NCI-H2196 (cell line): Measurements from ENCODE around the gene DDX51.

ENCODE experiments used
- DNase-seq: peaks from one replicate; lab custom pipeline; 2025; ENCODE audit not compliant: unreplicated experiment; lab: John Stamatoyannopoulos, UW

DDX51 gene

DNA sequence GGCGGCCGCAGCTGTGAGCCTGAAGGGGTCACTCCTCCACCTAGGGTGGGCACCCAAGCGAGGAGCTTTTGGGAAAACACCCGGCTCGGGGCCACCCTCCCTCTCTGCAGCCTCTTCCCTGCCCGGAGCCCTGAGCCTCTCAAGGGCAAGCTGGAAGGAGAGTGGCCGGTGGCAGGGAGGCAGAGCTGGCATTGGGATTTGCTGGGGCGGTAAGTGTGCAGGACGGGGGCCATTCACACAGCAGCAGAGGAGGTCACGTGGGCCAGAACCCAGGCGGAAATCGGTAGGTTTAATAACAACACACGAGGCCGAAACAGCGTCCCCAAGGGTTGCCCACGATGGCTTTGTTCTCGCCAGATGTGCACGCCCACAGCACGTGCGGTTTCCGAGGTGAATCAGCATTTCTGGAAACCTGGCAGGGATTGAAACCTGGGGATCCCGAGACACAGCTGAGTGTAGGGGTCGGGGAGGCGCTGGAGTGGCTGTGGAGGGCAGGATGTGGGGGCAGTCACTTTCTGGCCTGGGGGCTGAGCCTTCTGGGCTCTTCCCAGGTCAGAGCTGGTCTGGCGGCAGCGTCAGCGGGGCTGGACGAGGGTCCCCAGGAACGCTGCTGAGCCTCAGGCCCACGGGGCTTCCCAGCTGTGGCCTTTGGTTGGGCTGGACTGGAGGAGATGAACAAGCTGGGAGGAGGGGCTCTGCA, 23.6 kb upstream of the DDX51 start:
- no peak for DNase-seq

DNA sequence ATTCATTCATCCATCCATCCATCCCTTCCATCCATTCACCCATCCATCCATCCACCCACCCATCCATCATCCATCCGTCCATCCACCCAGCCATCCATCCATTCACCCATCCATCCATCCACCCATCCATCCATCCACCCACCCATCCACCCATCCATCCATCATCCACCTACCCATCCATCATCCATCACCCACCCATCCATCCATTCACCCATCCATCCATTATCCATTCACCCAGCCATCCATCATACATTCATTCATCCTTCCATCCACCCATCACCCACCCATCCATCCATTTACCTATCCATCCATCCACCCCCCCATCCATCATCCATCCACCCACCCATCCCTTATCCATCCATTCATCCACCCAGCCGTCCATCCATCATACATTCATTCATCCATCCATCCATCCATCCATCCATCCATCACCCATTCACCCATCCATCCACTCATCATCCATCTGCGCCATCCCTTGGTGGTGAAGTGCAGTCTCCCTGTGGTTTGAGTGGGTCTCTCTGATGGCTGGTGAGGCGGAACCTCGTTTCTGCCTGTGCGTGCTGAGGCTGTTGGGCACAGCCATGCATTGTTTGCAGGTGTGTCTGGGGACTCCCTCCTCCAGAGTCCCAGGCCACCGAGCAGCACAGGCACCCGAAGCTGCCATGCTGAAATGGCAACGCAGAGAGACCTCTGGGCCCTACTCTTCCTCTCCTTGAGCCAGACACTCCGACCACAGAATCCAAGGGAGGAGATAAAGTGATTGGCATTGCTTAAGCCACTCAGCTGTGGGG, 22.9 kb upstream of the DDX51 start:
- DNase-seq, result no peak

DNA sequence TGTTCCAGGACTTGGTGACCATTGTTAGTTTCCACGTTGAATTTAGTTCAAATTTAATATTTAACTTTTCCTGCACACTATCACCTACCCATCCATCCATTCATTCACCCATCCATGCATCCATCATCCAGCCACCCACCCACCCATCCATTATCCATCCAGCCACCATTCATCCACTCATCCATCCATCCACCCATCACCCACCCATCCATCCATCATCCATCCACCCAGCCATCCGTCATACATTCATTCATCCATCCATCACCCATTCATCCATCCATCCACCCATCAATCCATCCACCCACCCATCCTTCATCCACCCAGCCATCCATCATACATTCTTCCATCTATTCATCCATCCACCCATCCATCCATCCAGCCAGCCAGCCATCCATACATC, 22.0 kb upstream of the DDX51 start:
- no peak for DNase-seq

DNA sequence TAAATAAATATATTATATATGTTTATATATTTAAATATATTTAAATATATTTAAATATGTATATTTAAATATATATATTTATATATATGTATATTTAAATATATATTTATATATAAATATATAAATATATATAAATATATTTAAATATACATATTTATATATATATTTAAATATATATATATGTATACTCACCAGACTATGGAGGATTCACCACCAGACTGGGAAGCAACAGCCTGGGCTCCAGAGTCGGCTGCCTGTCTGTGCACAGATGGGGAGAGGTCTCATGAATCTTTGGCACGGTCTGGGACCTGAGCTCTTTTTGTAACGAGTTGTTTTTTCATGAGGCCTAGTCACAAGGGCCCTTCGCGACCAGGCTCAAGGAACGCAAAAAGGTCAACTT, 21.5 kb upstream of the DDX51 start:
- DNase-seq, result no peak

DNA sequence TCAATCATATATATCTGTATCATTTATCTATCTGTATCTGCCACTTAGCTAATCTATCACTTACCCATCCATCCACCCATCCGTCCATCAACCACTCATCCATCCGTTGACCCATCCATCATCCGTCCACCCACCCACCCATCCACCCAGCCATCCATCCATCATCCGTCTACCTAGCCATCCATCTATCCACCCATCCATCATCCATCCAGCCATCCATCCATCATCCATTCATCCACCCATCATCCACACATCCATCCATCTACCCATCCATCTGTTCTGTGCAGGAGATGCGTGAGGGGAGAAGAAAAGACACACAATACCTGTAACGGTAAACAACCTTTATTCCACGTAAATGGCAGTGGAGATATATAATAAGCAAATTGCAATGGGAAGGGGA, 20.3 kb upstream of the DDX51 start:
- DNase-seq, result no peak

DNA sequence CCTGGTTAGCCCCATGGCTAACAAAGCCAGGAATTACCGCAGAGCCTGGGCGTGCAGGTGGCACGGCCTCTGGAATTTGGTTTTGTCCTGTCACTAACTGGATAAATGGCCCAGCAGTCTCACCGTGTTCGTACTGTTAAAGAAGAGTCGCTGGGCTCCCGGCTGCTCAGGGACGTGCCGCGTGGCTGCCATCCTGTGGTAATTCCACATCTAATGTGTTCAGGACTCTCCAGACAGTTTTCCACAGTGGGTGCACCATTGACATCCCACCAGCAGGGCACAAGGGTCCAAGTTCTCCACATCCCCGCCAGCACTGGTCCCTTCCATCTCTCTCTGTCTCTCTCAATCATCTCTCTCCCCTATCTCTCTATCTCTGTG, 19.8 kb upstream of the DDX51 start:
- no peak for DNase-seq

DNA sequence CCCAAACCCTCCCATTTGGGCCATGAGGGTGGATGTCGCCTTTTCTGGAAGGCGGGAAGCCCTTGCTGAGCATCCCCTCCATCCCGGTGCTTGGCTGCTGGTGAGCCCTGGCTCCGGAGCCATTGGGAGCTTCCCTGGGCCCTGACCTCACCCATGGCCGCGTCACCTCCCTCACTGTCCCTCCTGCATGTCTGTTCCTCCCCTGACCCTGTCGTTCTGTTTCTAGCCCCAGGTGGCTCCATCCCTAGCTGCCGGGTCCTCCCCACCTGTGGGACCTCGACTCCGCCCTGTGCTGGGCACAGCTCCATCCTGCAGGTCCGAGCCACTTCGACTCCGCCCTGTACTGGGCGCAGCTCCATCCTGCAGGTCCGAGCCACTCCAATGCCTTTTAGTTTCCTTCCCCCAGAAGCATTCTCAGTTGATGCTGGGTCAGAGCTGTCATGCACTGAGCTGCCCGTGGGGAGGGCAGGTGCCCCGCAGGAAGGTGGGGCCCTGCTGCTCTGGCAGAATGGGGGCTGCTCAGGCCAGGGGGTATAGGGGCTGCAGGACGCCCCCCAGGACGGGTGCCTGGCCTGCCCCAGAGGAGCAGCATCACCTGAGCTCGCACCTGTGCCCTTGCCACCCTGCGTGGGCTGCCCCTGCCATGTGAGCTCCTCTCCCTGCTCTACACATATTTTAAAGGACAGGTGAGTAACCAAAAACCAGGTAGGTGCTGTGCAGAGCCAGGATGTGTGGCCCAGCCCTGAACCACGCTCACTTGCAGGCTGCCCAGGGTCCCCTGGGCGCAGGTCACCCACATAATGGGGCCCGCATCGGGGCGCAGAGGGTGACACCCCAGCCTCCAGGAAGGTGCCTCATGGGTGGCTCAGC, 19.2 kb upstream of the DDX51 start:
- DNase-seq, result peak; percentile 73

DNA sequence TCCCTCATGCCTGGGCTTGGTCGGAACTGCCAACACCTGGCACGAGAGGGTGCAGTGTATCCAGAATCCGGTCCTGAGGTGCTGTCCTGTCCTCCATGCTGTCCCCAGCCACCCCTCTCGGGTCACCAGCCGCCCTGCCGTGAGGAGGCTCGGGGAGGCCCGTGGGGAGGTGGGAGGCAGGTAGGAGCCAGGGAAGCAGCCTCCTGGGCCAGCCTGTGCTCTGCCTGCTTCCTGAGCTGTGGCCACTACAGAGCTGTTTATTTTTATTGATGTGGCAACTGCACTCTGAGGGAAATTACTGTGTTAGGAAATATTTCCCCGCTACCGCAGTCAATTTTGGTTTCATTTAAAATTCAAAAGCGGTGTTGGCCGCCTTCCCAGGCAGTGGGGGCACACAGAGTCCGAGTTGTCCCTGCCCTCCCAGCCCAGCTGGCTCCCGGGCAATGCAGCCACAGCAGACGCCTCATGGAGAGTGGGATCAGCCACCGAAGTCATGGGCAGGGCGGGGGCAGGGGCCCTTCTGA, 18.5 kb upstream of the DDX51 start:
- DNase-seq, result peak; percentile 69

DNA sequence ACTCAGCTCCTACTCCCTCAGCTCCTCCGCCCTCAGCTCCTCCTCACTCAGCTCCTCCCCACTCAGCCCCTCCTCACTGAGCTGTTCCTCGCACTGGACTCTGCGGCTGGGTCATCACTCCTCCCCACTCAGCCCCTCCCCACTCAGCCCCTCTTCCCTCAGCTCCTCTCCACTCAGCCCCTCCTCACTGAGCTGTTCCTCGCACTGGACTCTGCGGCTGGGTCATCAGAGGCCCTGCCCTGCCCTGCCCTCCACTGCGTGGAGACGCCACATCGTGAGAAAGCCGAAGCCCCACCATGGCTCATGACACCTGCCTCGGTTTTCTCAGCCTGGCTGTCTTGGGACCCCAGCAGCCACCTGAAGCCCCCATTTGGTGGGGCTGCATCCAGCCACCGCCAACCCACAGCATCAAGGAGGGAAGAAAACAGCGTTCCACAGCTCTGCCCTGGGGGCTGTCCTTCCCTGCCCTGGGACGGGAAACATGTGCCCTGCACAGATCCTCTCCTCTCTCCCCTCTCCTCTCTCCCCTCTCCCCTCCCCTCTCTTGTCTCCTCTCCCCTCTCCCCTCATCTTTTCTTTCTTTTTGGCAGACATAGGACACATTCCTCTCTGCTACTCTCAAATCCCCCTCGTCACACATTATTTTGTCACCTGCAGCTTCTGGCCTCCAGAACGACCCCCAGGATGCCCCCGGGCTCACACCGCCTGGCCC, 17.8 kb upstream of the DDX51 start:
- DNase-seq, result no peak

DNA sequence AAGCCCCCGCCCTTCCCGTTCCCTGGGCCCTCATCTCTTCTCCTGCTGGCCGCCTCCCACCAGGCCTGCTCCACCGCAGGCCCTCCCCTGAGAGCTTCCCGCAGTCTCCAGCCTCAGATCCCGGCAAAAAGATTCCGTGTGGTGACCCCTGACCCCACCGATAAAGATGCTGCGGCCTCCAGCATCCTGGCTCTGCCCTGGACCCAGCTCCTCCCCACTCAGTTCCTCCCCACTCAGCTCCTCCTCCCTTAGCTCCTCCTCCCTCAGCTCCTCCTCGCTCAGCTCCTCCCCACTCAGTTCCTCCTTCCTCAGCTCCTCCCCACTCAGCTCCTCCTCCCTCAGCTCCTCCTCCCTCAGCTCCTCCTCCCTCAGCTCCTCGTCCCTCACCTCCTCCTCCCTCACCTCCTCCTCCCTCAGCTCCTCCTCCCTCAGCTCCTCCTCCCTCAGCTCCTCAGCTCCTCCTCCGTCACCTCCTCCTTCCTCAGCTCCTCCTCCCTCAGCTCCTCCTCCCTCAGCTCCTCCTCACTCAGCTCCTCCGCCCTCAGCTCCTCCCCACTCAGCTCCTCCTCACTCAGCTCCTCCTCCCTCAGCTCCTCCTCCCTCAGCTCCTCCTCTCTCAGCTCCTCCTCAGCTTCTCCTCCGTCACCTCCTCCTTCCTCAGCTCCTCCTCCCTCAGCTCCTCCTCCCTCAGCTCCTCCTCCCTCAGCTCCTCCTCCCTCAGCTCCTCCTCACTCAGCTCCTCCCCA, 17.1 kb upstream of the DDX51 start:
- peak; percentile 34 for DNase-seq

DNA sequence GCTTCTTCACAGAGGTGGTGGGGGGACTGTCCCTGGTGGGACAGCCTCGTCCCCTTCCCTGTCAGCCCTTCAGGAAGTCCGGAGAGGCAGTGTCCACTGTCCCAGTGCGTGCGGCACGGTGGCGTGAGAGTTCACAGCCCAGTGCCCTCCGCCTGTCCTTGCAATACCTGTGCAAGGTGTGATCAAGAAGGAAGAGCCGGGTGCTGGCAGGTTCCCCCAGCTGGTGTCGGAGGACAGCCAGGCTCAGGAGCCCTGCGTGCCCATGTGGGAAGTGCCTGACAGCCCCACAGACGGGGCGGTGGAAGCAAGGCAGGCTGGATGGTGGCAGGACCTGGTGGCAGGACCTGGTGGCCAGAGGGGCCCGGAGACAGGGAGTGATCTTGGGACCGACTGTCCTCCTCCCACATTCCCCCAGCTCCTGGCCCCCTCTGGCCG, 16.5 kb upstream of the DDX51 start:
- DNase-seq, result no peak

DNA sequence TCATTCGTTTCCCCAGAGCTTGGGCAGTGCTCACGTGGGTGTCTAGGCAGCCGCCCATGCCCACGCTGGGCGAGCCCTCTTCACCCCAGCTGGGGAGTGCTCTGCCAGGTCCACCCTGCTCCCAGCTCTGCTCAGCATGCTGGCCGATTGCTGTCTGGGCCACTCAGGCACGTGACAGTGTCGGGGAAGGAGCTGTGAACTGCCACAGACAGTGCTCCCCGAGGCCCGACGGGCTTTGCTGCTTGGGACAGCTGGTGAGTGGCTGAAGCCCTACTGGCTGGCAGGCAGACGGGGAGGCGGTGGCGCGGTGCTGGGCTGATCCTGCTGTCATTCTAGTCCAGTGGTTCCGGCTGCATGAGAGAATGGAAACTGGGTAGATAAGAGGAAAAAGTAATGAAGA, 15.9 kb upstream of the DDX51 start:
- DNase-seq, result no peak

DNA sequence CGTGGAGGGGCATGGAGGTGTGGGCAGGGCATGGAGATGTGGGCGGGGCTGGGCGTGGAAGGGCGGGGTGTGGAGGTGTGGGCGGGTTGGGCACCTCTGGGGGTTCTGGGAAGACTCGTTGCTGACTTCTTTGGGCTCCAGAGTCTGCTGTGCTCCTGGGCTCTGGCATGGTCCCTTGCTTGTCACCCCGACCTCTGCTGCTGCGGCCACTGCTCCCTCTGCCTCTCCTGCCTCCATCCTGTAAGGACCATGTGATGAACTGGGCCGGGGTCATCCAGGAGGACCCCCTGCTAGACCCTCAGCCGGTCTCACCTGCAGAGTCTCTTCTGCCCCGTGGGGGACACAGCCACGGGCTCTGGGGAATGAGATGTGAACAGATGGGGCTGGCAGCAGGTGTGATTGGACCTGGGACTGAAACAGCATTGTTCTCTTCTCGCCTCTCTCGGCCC, 15.5 kb upstream of the DDX51 start:
- no peak for DNase-seq

DNA sequence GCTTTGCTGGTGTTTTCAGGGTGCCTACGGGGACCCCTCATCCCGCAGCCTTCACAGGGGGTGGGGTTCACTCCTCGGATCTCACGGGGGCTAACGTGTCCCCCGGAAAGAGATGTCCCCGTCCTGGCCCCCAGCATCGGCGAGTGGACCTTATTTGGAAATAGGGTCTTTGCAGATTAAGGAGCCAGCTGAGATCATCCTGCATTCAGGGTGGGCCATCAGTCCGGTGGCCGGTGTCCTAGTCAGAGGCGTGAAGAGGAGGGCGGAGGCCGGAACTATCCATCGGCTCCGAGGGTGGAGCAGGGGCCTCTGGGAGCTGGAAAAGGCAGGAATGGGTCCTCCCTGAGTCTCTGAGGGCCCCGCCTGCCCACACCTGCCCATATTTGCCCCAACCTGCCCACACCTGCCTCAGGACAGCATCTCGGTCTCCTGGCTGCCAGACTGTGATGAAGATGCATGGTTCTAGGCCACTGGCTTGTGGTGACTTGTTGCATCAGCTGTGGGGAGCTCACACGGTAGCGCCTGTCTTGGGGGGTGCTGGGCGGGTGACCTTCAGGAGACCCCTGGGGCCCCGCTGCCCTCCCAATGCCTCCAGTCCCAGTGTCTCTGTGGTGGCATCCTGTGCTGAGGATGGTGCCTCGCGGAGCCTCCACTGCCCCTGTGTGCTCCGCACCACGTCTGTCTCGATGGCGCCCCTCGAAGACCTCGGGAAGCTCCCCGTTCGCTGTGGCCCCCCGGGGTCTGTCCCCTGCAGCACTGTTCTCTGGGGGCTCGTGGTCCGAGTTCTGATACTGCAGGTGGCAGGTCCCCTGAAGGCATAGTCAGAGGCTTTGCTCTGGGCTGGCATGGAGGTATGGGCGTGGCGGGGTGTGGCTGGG, 14.8 kb upstream of the DDX51 start:
- DNase-seq, result no peak

DNA sequence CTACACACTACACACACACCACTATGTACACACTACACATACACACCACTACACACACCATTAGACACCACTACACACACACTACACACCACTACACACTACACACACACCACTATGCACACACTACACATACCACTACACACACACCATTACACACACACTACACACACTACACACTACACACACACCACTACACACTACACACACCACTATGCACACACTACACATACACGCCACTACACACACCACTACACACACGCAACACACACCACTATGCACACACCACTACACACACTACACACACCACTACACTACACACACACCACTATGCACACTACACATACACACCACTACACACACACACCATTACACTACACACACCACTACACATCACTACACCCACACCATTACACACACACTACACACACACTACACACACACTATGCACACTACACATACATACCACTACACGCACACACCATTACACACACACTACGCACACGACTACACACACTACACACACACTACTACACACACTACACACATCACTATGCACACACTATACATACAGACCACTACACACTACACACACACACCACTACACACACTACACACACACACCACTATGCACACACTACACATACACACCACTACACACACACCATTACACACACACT, 13.8 kb upstream of the DDX51 start:
- no peak for DNase-seq

DNA sequence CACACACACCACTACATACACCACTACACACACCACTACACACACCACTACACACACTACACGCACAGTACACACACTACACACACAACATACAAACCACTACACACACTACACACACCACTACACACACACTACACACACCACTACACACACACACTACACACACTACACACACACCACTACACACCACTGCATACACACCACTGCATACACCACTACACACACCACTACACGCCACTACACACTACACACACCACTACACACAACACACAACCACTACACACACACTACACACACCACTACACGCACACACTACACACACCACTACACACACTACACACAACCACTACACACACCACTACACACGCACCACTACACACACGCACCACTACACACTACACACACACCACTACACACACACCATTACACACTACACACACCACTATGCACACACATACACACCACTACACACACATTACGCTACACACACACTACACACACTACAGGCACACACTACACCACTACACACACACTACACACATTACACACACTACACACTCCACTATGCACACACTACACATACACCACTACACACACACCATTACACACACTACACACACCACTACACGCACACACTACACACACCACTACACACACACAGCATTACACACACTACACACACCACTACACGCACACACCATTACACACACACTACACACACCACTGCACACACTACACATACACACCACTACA, 12.6 kb upstream of the DDX51 start:
- DNase-seq, result no peak

DNA sequence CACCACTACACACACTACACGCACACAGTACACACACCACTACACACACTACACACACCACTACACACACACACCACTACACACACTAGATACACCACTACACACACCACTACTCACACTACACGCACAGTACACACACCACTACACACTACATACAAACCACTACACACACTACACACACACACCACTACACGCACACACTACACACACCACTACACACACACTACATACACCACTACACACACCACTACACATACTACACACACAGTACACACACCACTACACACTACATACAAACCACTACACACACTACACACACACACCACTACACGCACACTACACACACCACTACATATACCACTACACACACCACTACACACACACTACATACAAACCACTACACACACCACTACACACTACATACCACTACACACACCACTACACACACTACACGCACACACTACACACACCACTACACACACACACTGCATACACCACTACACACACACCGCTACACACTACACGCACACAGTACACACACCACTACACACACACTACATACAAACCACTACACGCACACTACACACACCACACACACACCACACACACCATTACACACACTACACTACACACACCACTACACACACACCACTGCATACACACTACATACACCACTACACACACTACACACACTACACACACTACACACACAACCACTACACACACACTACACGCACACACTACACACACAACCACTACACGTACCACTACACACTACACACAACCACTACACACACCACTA, 11.9 kb upstream of the DDX51 start:
- DNase-seq, result no peak
